C4-2B (cell line): ENCODE data around the gene HS3ST4.
"Not testable (repeated sequence)": the region's sequence is repeated elsewhere in the genome, so short reads cannot be mapped to it uniquely, and the experiment has no call there.

Experiments used
- H3K27ac ChIP-seq: fragments of 450-650 bp; 2 replicates; pipeline ENCODE4 v1.5.1; 2017
- CTCF ChIP-seq: fragments of 450-650 bp; conservative IDR thresholded peaks from 2 replicates; pipeline ENCODE4 v1.5.1; 2017; ENCODE audit warnings: mild to moderate bottlenecking
- ZFX ChIP-seq: fragments of 450-650 bp; IDR thresholded peaks from 2 replicates; pipeline ENCODE4 v1.6.1; 2017

HS3ST4 gene

DNA sequence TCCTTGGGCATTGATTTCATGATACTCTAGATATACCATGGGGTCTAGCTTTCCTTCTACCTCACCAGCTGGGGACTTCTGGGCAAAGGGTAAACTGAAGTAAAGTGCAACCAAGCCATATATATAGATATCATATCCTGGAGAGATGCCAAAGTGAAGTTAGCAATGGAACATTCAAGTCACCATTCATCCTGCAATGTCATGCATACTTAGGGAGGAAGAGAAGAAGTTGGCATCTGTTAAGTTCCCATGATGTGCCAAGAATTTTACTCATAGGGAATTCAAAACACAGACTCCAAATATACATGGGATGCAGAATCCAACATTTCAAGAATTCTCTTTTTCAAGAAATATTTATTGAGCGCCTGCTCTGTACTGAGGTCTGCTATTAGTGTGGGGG lies 399.8 kb downstream of the HS3ST4 start:
- TF ChIP-seq CTCF (no peak), ZFX (no peak)
- H3K27ac ChIP-seq = no peak overlapping the region

GRCh38 chr16:26098206-26098605 lies 406.4 kb downstream of the HS3ST4 start:
- H3K27ac ChIP-seq = not testable (repeated sequence)

GRCh38 chr16:26102369-26102768 lies 410.6 kb downstream of the HS3ST4 start:
- no peak for TF ChIP-seq ZFX
- no peak overlapping the region for H3K27ac ChIP-seq

- TF ChIP-seq ZFX = no peak
- no peak for TF ChIP-seq CTCF
- H3K27ac ChIP-seq = no peak overlapping the region
These were observed 417.2 kb downstream of the HS3ST4 start for GRCh38 chr16:26108836-26109505.

GRCh38 chr16:26111900-26112299 lies 420.1 kb downstream of the HS3ST4 start:
- TF ChIP-seq ZFX = no peak
- peak; percentile 17; the same call in 1 of the 2 replicates for TF ChIP-seq CTCF
- H3K27ac ChIP-seq = no peak overlapping the region

DNA sequence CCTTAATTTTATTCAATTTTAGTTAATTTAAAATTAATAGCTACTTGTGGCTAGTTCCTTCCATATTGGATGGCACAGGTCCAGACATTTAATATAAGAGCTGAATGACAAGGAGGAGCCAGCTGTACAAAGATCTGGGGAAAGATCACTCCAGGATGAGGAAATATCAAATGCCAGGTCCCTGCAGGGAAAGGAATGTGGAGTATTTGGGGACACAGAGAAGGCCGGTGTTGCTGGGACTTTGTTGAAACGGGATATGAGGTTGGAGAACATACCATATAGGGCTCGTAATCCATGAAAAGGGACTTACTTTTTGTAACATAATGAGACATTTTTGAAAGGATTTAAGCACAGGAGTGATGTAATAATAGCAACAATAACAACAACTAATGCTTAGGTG lies 426.8 kb downstream of the HS3ST4 start:
- H3K27ac ChIP-seq = no peak overlapping the region
- no peak for TF ChIP-seq ZFX

- no peak for TF ChIP-seq ZFX
- no peak for TF ChIP-seq CTCF
- H3K27ac ChIP-seq = no peak overlapping the region
These were observed 429.0 kb downstream of the HS3ST4 start for GRCh38 chr16:26120729-26121128.

- no peak overlapping the region for H3K27ac ChIP-seq
- no peak for TF ChIP-seq ZFX
- TF ChIP-seq CTCF = no peak
These were observed 436.5 kb downstream of the HS3ST4 start for GRCh38 chr16:26128296-26128695.

- H3K27ac ChIP-seq = no peak overlapping the region
- no peak for TF ChIP-seq ZFX
- TF ChIP-seq CTCF = no peak
These were observed 438.2 kb downstream of the HS3ST4 start for GRCh38 chr16:26129997-26130396.
